Aortic smooth muscle cell (primary cell): Measurements from ENCODE around the gene IARS1. TPM values are rescaled to one million over a fixed set of nuclear protein-coding genes. Genes with fewer than 3 reads are reported as not detected.

Source experiments
- total RNA-seq: library from RNA; depleted of rRNA; stranded (reverse); fragments of >200 nt; gene quantifications from 2 replicates; pipeline ENCODE4 v1.2.3, GENCODE V29; 2014

Gene IARS1
- total RNA-seq = 256 and 335 TPM in 2 replicates

DNA sequence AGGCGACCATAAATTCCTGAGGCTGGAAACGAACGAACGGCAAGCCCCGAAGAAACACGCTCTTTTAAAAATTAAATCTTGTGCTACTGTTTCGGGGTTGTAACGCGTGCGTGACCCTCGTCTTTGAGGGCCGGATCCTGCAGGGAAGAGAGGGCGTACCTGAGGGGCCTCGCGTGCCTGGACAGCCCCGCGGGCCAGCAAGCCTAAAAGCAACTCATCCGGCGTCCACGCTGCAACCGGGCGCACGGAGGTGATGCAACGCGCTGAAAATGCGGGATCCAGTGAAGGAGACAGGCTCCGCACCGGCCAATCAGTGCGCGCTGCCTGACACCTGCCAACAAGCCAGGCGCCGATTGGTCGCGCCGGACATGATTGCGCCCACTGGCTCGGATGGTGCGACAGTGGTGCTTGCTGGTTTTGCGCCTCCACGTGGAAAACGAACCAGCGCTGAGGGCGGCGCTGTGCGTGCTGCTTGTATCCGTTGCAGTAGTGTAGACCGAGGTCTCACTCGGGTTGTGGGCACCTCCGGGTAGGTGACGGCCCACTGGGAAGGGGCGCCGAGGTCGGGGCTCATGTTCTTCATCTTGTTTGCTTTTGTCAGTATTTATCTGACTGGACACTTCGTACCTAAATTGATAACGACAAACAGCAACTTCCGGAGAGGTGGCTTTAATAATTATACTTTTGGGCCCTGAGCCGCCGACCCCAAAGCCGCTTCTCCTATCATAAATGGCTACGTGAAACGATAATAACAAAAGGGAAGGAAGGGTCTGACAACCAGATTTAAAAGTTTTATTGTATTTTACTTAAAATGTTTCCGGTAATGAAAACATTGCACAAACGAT, at the start of gene IARS1:
TSS of gene IARS1 (minus strand) at position 246 of the 845 bp plus-strand sequence. CDS start 4,278 bp downstream, outside the sequence.

DNA sequence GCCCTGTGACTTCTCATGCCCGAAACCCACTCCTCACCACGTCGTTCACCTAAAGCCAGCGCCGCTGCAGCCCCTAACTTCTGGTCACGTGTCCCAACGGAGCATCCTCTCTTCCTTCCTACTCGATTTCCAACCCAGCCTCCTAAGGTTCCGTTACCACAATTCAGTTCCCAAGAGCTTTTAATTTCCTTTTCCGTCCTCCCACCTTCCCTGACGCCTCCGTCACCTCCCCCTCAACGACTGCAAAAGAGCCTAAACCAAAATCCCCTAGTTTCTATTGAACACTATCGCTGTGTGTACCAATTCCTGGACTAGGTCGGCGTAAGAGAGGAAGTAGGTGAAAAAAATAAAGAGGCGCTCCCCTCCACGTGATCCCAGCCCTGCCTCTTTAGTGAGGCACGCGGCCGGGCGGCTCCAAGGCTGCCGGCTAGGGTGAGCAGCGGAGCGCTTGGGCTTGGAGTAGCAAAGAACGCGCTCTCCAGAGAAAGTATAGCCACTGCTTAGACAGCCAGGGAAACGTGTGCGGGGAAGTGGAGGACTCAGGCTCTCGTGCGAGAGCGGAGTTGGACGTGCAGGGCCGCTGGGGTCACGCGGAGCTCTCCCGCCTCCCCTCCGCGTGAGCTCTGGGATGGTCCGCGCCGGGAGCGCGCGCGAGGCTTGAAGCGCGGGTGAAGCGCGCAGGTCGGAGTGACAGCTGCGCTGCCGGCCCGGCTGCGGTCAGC, 31.9 kb upstream of the IARS1 start, which contains the start of the genes CENPP and NOL8:
TSS of gene CENPP (plus strand) at position 685 of the 722 bp plus-strand sequence.
TSS of gene NOL8 (minus strand) at position 82 of the 722 bp plus-strand sequence. CDS start 1,189 bp downstream, outside the sequence.

Other genes with a start within 250 kb of the IARS1 start
- gene SPTLC1, start 178.3 kb downstream of the IARS1 start, total RNA-seq = 82.7 and 89.6 TPM in 2 replicates
- 23.6 and 26.5 TPM in 2 replicates for gene NOL8, start 31.7 kb upstream of the IARS1 start, total RNA-seq
- 3.4 and 3.5 TPM in 2 replicates for gene CENPP, start 32.3 kb upstream of the IARS1 start, total RNA-seq
- 2.0 and 16.8 TPM in 2 replicates for gene OGN, start 110.9 kb upstream of the IARS1 start, total RNA-seq
- 1.1 and 4.6 TPM in 2 replicates for gene OMD, start 130.8 kb upstream of the IARS1 start, total RNA-seq
- gene ASPN, start 188.8 kb upstream of the IARS1 start, total RNA-seq = 1.7 and 19.8 TPM in 2 replicates
- gene ECM2, start 242.3 kb upstream of the IARS1 start, total RNA-seq = 8.2 and 22.3 TPM in 2 replicates